DMS 273 (cell line): ENCODE data around the gene SULT1A2.
"Not testable (repeated sequence)": the region's sequence is repeated elsewhere in the genome, so short reads cannot be mapped to it uniquely, and the experiment has no call there.

Experiments
- DNase-seq: peaks from one replicate; lab custom pipeline; 2025; ENCODE audit not compliant: unreplicated experiment; lab: John Stamatoyannopoulos, UW

Gene SULT1A2

DNA sequence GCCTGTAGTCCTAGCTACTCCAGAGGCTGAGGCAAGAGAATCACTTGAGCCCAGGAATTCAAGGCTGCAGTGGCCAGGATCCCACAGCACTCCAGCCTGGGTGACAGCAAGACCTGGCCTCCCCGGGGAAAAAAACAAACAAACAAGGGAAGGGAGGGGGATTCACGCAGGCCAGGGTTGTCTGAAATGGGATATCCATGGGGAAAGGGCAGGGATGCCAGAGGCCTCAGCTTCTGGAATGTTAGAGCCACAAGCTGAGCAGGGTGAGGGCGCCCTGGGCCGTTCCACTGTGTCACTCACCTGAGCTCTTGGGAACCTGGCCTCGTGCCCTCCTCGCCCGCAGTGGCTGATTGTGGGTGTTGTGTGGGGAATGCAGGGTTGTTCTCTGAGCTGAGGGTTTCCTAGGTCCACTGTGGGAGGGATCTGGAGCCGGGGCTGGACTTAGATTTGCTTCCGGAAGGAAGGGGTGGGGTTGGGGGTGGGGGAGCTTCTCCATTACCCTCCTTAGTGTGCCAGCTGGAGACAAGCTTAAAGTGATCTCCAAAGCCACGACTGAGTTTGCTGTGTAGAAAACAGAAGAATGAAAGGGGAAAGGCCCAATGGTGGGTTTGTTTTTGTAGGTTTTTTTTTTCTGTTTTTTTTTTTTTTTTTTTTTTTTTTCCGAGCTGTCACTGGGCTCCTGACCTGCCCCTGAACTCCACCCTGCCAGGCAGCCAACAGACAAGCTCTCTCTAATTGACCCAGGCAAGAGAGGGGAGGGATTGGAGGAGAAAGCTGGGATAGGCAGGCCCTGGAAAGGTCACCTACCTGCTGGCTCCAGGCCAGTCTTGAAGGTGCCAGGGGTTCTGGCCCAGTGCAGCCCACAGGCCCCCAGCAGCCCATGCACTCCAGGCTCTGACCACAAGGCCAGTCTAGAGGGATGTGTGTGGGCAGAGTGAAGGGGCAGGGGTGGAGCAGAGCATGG lies 13.1 kb upstream of the SULT1A2 start, which contains the start of gene SULT1A1:
TSS of gene SULT1A1 (minus strand) at position 414 of the 964 bp plus-strand sequence. CDS start 1,189 bp downstream, outside the sequence.
- DNase-seq, result no peak

GRCh38 chr16:28608867-28609596 lies 12.2 kb upstream of the SULT1A2 start:
- DNase-seq, result not testable (repeated sequence)

- not testable (repeated sequence) for DNase-seq
Observed at GRCh38 chr16:28608496-28608808, 11.6 kb upstream of the SULT1A2 start.

DNA sequence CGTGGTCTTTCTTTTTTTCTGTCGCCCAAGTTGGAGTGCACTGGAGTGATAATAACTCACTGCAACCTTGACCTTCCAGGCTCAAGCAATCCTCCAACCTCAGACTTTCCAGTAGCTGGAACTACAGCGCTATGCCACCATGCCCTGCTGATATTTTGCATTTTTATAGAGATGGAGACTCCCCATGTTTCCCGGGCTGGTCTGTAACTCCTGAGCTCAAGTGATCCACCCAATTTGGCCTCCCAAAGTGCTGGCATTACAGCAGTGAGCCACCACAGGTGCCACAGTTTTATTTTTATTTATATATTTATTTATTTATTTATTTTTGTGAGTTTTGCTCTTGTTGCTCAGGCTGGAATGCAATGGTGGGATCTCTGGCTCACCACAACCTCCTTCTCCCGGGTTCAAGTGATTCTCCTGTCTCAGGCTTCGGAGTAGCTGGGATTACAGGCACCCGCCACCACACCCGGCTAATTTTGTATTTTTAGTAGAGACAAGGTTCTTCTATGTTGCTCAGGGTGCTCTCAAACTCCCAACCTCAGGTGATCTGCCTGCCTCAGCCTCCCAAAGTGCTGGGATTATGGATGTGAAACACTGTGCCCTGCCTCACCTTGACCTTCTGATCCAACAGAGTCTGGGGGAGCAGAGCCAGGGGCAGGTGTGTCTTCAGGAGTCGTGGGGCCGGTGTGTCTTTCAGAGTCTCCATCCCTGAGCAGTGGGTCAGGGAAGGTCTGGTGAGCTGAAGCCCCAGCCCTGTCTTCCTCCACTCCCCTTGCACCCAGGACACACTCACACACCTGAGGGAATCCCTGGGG lies 11.0 kb upstream of the SULT1A2 start:
- not testable (repeated sequence) for DNase-seq

GRCh38 chr16:28607116-28607623 lies 10.3 kb upstream of the SULT1A2 start:
- DNase-seq, result no peak

DNA sequence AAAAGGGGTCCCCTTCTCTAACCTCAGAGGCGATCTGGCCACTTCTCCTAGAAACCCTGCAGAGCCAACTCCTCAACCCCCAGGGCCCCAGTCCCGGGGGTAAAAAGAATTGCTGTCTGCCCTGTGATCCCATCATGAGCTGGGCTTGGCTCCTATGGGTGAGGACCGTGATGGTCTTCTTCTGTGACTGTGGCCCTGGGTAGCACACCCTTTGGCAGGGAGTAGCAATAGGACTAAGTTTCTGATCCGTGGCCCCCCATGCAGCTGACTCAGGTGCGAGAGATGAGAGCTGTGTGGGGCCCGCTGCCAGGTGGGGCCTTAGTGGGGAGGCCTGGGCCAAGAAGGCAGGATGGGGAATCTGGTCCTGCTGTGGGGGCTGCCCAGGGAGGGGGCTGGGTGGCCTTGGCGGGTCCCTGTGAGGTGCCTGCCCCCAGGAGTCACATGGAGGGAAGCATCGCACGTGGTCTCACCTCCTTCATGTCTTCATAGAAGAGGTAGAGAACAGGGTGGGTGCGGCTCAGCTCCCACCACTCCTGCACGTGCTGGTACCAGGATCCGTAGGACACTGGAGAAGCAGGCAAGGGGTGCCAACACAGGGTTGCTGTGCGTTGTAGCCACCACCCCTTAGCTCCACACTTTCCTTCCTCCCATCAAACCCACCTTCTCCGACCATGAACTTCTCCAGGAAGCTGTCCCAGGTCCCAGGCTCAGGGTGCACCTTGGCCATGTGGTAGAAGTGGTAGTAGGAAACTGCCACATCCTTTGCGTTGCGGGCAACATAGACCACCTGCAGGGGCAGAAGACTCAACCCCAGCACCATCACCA lies 9.7 kb upstream of the SULT1A2 start:
- no peak for DNase-seq

GRCh38 chr16:28604186-28604565 lies 7.3 kb upstream of the SULT1A2 start:
- no peak for DNase-seq

- no peak for DNase-seq
Observed at GRCh38 chr16:28603381-28604185, 6.7 kb upstream of the SULT1A2 start.

GRCh38 chr16:28602529-28602928 lies 5.7 kb upstream of the SULT1A2 start:
- DNase-seq, result no peak

DNA sequence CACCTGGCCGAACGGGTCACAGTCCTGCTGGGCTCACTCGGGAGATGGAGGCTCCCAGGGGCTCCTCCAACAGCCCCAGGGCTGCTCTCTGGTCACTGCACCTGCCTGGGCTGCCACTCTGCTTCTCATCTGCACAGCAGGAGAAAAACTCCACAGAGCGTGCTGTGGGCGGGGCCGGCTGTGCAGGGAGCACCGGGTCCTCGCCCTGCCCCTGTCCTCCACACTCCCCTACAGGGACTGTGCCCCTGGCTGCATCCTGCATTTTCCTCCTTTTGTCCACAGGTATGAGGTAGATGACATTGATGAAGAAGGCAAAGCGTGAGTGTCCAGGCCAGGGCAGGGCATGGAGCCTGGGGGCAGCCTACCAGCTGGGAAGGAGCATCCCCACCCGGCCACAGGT lies 5.2 kb upstream of the SULT1A2 start:
- not testable (repeated sequence) for DNase-seq

- not testable (repeated sequence) for DNase-seq
Observed at GRCh38 chr16:28601589-28601988, 4.7 kb upstream of the SULT1A2 start.

DNA sequence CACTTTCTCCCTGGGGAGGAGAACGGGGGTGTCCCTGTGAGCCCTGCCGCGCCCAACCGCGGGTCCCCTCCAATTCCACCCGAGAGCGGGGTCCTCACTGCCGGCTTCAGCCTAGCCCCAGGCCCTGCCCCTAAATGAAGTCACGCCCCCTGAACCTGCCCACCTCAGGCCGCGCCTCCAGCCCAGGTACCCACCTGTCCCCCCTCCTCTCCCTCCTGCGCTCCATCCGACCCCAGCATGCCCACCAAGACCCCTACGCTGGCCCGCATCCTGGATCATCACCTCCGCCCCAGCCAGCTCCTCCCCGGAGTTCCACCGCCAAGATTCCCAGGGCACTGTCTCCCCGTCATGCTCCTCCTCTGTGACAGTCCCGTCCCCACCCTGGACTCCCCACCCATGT lies 4.1 kb upstream of the SULT1A2 start:
- not testable (repeated sequence) for DNase-seq

- DNase-seq, result not testable (repeated sequence)
Observed at GRCh38 chr16:28599377-28600285, 2.8 kb upstream of the SULT1A2 start.

- peak; percentile 43 for DNase-seq
Observed at GRCh38 chr16:28597692-28598261, 927 bp upstream of the SULT1A2 start.

- DNase-seq, result no peak
Observed at GRCh38 chr16:28596115-28596630, 677 bp downstream of the SULT1A2 start.

DNA sequence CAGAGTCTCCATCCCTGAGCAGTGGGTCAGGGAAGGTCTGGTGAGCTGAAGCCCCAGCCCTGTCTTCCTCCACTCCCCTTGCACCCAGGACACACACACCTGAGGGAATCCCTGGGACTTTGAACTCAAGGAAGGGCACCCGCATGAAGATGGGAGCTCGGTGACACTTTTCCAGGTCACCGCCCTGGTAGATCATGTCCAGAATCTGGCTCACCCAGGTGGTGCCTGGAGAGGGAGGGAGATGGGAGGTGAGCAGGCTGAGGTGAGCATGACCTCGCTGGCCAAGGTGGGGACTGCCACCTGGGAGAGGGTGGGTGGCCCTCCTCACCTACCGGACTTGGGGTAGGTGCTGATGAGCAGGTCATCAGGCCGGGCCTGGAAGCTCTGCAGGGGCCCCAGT lies 1.4 kb downstream of the SULT1A2 start:
- DNase-seq, result not testable (repeated sequence)

- no peak for DNase-seq
Observed at GRCh38 chr16:28592979-28593553, 3.8 kb downstream of the SULT1A2 start.
